ENCODE data around the gene FANCD2.
"Not testable (repeated sequence)": the region's sequence is repeated elsewhere in the genome, so short reads cannot be mapped to it uniquely, and the experiment has no call there.

The FANCD2 gene

GRCh38 chr3:10108091-10108490 is 81.9 kb downstream of the FANCD2 start, which contains the start of gene FANCD2OS:
Gene FANCD2OS, minus strand, starts transcription at chr3:10108255. Its CDS starts 3,481 bp downstream, at chr3:10104774.
- no peak for DNase-seq

GRCh38 chr3:10115326-10116137 is 89.3 kb downstream of the FANCD2 start, which contains the start of gene BRK1:
Gene BRK1, plus strand, starts transcription at chr3:10115675. Its CDS starts 27 bp downstream, at chr3:10115702.
- DNase-seq = peak; percentile 93

- no peak for DNase-seq
Measured at GRCh38 chr3:10116138-10116460, 89.9 kb downstream of the FANCD2 start.

GRCh38 chr3:10116928-10117327 is 90.7 kb downstream of the FANCD2 start:
- no peak for DNase-seq

GRCh38 chr3:10119376-10119775 is 93.1 kb downstream of the FANCD2 start:
- no peak for DNase-seq

GRCh38 chr3:10121064-10121463 is 94.8 kb downstream of the FANCD2 start:
- DNase-seq = no peak

GRCh38 chr3:10122724-10123123 is 96.5 kb downstream of the FANCD2 start:
- no peak for DNase-seq

GRCh38 chr3:10135872-10136271 is 109.6 kb downstream of the FANCD2 start:
- DNase-seq = not testable (repeated sequence)

GRCh38 chr3:10136426-10137005 is 110.3 kb downstream of the FANCD2 start:
- DNase-seq = no peak

- DNase-seq = no peak
Measured at GRCh38 chr3:10137178-10137577, 110.9 kb downstream of the FANCD2 start.

- DNase-seq = no peak
Measured at GRCh38 chr3:10140996-10141546, 114.8 kb downstream of the FANCD2 start.

- DNase-seq = peak; percentile 14
Measured at GRCh38 chr3:10142707-10143560, 116.7 kb downstream of the FANCD2 start.

GRCh38 chr3:10145685-10146084 is 119.4 kb downstream of the FANCD2 start:
- DNase-seq = no peak

GRCh38 chr3:10149226-10149625 is 123.0 kb downstream of the FANCD2 start:
- no peak for DNase-seq

- no peak for DNase-seq
Measured at GRCh38 chr3:10150987-10151386, 124.8 kb downstream of the FANCD2 start.

Measured in activated naive CD4-positive, alpha-beta T cell treated with anti-CD3 and anti-CD28 coated beads, Interleukin-2, amount 50 U/mL, for 16 hours (primary cell).